Loucy (cell line): ENCODE results near the gene DCHS2.

ENCODE experiments used
- H2AFZ ChIP-seq: fragments of 200-600 bp; sonication (generic); 2 replicates; pipeline ENCODE4 v1.6.0; 2016; ENCODE audit warnings: antibody characterized with exemption, mild to moderate bottlenecking, low read length, moderate library complexity
- H3F3A ChIP-seq: fragments of 200-600 bp; 2 replicates; pipeline ENCODE4 v1.6.0; 2016; ENCODE audit warnings: antibody characterized with exemption, low read depth, mild to moderate bottlenecking
- H3K27me3 ChIP-seq: fragments of 200-600 bp; sonication (generic); 2 replicates; pipeline ENCODE4 v1.6.1; 2014; ENCODE audit warnings: low read length, mild to moderate bottlenecking; ENCODE audit not compliant: insufficient read depth, poor library complexity, severe bottlenecking
- H3K36me3 ChIP-seq: fragments of 200-600 bp; sonication (generic); 2 replicates; pipeline ENCODE4 v1.6.1; 2016; ENCODE audit warnings: low read length; ENCODE audit not compliant: insufficient read depth
- H3K4me1 ChIP-seq: fragments of 200-600 bp; sonication (generic); 2 replicates; pipeline ENCODE4 v1.5.1; 2014; ENCODE audit warnings: low read length, mild to moderate bottlenecking; ENCODE audit not compliant: insufficient read depth, poor library complexity, severe bottlenecking
- H3K4me2 ChIP-seq: fragments of 200-600 bp; sonication (generic); 2 replicates; pipeline ENCODE4 v1.6.0; 2014; ENCODE audit warnings: antibody characterized with exemption, low read length, low read depth, mild to moderate bottlenecking; ENCODE audit not compliant: poor library complexity, severe bottlenecking
- H3K4me3 ChIP-seq: fragments of 200-600 bp; sonication (generic); 2 replicates; pipeline ENCODE4 v1.5.1; 2014; ENCODE audit warnings: low read length, mild to moderate bottlenecking, mixed read lengths; ENCODE audit not compliant: poor library complexity, severe bottlenecking
- H3K79me2 ChIP-seq: fragments of 200-600 bp; sonication (generic); 2 replicates; pipeline ENCODE4 v1.6.1; 2014; ENCODE audit warnings: low read length; ENCODE audit not compliant: insufficient read depth
- H3K9ac ChIP-seq: fragments of 200-600 bp; sonication (generic); 2 replicates; pipeline ENCODE4 v1.6.0; 2014; ENCODE audit warnings: mild to moderate bottlenecking, low read depth, low read length, moderate library complexity; ENCODE audit not compliant: poor library complexity, severe bottlenecking
- H3K9me2 ChIP-seq: fragments of 200-600 bp; sonication (generic); replicated peaks from 2 replicates; pipeline ENCODE4 v1.6.1; 2016; ENCODE audit warnings: low read depth, low read length, mixed read lengths
- H3K9me3 ChIP-seq: fragments of 200-600 bp; sonication (generic); 2 replicates; pipeline ENCODE4 v1.6.1; 2014; ENCODE audit warnings: mild to moderate bottlenecking, antibody characterized with exemption, low read length, low read depth; ENCODE audit not compliant: insufficient read depth
- H4K20me1 ChIP-seq: fragments of 200-600 bp; sonication (generic); 2 replicates; pipeline ENCODE4 v1.6.0; 2014; ENCODE audit warnings: antibody characterized with exemption, low read length, mild to moderate bottlenecking; ENCODE audit not compliant: insufficient read depth, poor library complexity, severe bottlenecking
- CTCF ChIP-seq: fragments of 200-600 bp; sonication (generic); conservative IDR thresholded peaks from 2 replicates; pipeline ENCODE4 v1.5.1; 2014; ENCODE audit warnings: mild to moderate bottlenecking, antibody characterized with exemption, low read length
- EZH2phosphoT487 ChIP-seq: fragments of 200-600 bp; IDR thresholded peaks from 2 replicates; pipeline ENCODE4 v1.6.1; 2018; ENCODE audit warnings: antibody characterized with exemption, mild to moderate bottlenecking, moderate library complexity, borderline replicate concordance

DCHS2 gene

GRCh38 chr4:154462081-154462810, 29.4 kb downstream of the DCHS2 start:
- no peaks in the 10 kb centered on the region for H3K79me2 ChIP-seq
- no peaks in the 10 kb centered on the region for H3K4me1 ChIP-seq
- no peaks in the 10 kb centered on the region for H3F3A ChIP-seq
- H3K4me3 ChIP-seq = no peak overlapping the region
- H3K4me2 ChIP-seq = no peak overlapping the region
- TF ChIP-seq EZH2phosphoT487 = no peak
- no peak for TF ChIP-seq CTCF
- H4K20me1 ChIP-seq = no peaks in the 10 kb centered on the region
- H3K9me3 ChIP-seq = no peaks in the 10 kb centered on the region
- no peaks in the 10 kb centered on the region for H3K9me2 ChIP-seq
- no peak overlapping the region for H2AFZ ChIP-seq
- no peaks in the 10 kb centered on the region for H3K27me3 ChIP-seq
- no peaks in the 10 kb centered on the region for H3K36me3 ChIP-seq
- no peak overlapping the region for H3K9ac ChIP-seq

GRCh38 chr4:154457471-154457870, 34.1 kb downstream of the DCHS2 start:
- TF ChIP-seq CTCF (no peak), EZH2phosphoT487 (no peak)
- no peaks in the 10 kb centered on the region for H3K4me1 ChIP-seq
- H3K27me3 ChIP-seq = no peaks in the 10 kb centered on the region
- no peak overlapping the region for H2AFZ ChIP-seq
- H4K20me1 ChIP-seq = no peaks in the 10 kb centered on the region
- H3K9me3 ChIP-seq = no peaks in the 10 kb centered on the region
- H3F3A ChIP-seq = no peaks in the 10 kb centered on the region
- no peak overlapping the region for H3K9ac ChIP-seq
- H3K79me2 ChIP-seq = no peaks in the 10 kb centered on the region
- no peak overlapping the region for H3K4me2 ChIP-seq
- no peaks in the 10 kb centered on the region for H3K9me2 ChIP-seq
- H3K4me3 ChIP-seq = no peak overlapping the region
- H3K36me3 ChIP-seq = no peaks in the 10 kb centered on the region

GRCh38 chr4:154456889-154457288, 34.7 kb downstream of the DCHS2 start:
- Histone ChIP-seq H3F3A (no peaks in the 10 kb centered on the region), H3K9me3 (no peaks in the 10 kb centered on the region), H3K36me3 (no peaks in the 10 kb centered on the region), H2AFZ (no peak overlapping the region), H3K4me3 (no peak overlapping the region), H3K9me2 (no peaks in the 10 kb centered on the region), H3K4me1 (no peaks in the 10 kb centered on the region), H3K4me2 (no peak overlapping the region), H3K79me2 (no peaks in the 10 kb centered on the region), H3K27me3 (no peaks in the 10 kb centered on the region), H4K20me1 (no peaks in the 10 kb centered on the region), H3K9ac (no peak overlapping the region)
- TF ChIP-seq CTCF = no peak
- TF ChIP-seq EZH2phosphoT487 = no peak
